Left cardiac atrium (tissue), 4 donors: Measurements from ENCODE around the gene PRDM12. TPM values are rescaled to one million over a fixed set of nuclear protein-coding genes. Genes with fewer than 3 reads are reported as not detected.

Experiments
- ATAC-seq, 2 donors: fragments of 200-7000 bp; cut with Tn5 transposase; one replicate each; pipeline ENCODE4 v1.9.1; 2020; ENCODE audit warnings: mild to moderate bottlenecking in 2 of 2, moderate library complexity in 2 of 2
- DNase-seq: peaks from one replicate; pipeline ENCODE4 v3.0.0-alpha.2; 2020
- intact Hi-C, 2 donors: fragments of 100-400 bp; cut with DNase I; formaldehyde crosslinking; loops; one replicate each; pipeline versions ENCODE4 v1.14.1 to v1.15.1; 2022 to 2023
- total RNA-seq, 2 donors: library from RNA; stranded (reverse); fragmentation: NEBNext Ultra II Directional; extraction: Animal tissue kit (Norgen Biotek cat#: 25700); gene quantifications; one replicate each; pipeline ENCODE4 v1.2.1, GENCODE V29; 2021
- donor health status: DM: no; HTN: yes; CAD: no.
- donor health status: DM: no; HTN: yes; CAD: no; lungs with severe emphysema.
- donor health status: DM: yes; HTN: yes; CAD: no.
- donor health status: Dilated cardiomyopathy.

The PRDM12 gene
- total RNA-seq, 2 donors from 2014 or later, result not detected

DNA sequence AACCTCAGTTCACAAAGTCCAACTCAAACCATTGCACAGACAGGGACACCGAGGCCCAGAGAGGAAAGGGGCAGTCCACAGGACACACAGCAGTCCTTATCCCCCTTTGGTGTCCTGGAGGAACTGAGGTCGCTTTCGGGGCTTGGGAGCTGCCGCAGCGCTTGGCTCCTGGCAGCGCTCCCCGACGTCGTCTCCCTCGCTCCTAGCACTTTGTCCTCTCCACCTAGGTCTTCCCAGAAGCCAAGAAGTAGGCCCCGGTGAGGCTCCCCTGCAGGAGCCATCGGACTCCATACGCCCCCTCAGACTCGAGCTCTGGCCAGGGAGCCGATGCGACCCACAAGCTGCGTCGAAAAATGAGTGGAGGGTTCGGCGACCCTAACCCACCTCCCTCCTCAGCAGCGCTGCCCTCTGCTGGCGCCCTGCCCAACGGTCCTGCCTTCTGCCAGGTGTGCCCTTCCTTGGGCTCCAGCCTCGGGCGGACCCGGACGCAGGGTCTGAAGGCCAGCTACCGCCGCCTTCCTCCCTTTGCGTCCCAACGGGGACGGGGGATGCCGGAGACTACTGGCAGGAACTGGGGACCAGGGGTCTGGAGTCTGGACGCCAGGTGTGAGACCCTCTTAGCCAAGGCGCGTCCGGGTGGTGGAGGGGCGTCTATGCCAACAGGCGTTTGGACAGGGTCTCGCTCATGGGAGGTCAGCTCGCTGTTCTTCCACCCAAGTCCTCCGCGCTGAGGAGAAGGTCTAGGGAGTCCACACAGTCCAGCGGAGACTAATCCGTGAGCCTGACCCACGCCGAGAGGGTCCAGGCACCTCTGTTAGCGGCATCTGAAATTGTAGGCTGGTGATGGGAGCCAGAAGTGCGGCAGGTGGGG is 2.1 kb upstream of the PRDM12 start:
- no peak for ATAC-seq
- no peak for DNase-seq
- intact Hi-C loops, result no loop called here

DNA sequence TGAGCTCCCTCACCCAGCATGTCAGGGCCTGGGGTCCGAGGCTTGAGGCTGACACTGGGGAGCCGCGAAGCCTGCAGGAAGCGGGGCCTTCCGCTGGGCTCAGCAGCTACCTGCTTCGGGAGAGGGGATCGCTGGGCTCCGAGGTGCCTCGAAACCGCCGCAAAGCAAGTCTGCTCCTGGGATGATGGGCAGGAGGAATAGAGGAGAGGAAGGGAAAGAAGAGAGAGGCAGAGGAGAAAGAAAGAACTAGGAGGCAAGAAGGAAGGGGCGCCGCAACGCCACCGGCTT is 1.5 kb upstream of the PRDM12 start:
- intact Hi-C loops, result no loop called here
- ATAC-seq (no peak), DNase-seq (no peak)

DNA sequence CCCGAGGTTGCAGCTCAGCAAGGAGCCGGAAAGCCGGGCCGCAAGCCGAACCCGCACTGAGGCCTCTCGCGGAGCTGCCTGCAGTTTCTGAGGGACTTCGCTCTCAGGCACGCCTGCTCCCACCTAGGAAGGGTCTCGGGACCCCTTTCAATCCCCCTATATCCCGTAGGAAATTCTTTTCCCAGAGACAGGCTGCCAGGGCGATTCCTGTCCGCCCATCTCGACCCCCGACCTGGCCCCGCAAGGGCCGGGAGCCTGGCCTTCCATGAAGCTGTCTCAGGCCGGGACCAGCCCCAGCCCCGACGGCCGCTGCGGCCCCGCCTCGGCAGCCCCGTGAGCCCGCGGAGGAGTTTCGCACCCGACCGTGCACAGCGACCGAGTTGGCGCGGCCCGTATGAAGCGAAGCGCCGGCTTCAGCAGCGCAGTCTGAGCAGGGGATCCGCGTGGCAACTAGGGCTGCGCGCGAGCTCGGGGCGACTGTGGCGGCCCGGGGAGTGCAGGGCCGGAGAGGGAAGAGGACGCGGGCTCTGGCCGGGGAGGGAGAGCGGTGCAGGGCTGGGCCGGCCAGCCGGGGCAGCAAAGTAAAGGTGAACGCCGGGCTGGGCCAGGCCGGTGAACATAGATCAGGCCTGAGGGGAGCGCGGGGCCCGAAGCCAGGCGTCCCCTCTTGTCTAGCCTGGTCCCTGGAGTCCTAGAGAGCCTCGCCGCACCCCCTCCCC is 977 bp upstream of the PRDM12 start:
- ATAC-seq, result peak in 1 of 2 donors; percentile 24
- intact Hi-C loops, result no loop called here
- no peak for DNase-seq

DNA sequence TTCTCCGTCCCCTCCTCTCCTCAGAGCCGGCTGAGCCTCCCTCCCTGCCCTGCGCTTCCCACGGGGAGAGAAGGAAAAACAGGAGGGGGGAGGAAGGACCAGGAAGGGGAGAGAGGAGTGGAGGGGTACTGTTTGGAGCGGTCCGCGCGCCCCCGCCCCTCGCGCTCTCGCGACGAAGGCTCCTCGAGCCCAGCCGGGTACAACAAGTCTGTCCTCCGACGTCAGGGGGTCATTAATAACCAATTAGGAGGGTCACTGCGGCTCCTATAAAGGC is 480 bp upstream of the PRDM12 start:
- no peak for DNase-seq
- no peak for ATAC-seq
- intact Hi-C loops, result no loop called here

DNA sequence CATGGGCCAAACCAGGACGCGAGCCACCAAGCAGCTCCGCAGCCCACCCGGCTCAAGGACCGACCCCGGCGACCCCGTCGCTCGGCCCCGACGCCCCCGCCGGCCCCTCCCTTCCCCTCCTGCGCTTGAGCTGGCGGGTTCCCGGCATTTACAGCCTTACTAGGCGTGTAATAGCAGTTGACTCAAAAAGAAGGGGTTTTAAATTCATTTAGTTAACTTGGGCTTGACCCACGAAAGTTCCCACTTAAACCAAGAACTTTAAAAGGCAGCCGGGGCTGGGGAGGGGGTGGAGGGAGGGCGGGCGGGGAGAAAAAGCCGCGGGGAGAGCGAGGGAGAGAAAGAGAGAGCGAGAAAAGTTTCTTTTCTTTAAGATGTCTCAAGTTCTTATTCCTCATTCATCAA is 636 bp downstream of the PRDM12 start:
- no peak for ATAC-seq
- intact Hi-C loops, result no loop called here
- DNase-seq, result no peak

DNA sequence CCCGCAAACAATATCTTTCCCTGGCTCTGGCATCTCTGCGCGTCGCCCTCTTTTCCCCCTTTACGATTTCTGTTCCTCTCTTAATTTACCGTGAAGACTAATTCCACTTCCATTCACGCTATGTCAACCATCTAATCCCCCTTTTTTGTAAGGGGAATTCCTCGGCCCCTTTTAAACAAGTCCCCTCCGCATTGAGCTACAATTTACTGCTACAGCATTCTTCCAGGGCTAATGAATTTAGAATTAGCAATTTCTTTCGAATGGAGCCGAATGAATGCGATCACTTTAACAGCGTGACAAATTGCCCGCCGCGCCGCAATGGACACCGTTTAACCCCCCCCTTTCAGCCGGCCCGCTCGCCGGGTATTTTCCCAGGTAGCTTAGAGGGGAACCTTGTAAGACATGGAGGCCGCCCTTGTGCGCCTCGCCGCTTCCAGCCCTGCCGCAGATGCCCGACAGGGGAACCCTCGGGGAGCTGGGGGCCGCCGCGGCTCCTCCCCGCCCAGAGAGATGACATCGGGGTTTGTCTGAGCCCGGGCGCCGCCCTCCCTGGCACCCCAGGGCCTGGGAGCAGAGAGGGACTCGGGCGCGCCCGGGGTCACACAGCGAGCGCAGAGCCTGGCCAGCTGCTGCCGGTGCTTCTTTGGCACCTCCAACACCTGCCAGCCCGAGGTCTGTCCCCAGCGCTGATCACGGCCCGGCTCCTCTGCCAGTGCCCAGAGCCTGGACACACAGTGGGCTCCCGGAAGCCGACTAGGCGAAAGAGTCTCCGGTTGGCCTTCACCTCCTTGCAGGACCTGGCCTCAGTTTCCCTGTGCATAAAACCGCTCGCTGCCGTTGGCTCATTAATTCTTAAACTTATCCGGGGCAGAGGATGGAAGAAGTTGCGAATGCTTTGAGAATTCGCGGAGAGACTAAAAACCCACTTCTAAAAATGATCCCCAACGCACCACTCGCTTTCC is 1.3 kb downstream of the PRDM12 start:
- intact Hi-C loops, result no loop called here
- no peak for DNase-seq
- no peak for ATAC-seq

DNA sequence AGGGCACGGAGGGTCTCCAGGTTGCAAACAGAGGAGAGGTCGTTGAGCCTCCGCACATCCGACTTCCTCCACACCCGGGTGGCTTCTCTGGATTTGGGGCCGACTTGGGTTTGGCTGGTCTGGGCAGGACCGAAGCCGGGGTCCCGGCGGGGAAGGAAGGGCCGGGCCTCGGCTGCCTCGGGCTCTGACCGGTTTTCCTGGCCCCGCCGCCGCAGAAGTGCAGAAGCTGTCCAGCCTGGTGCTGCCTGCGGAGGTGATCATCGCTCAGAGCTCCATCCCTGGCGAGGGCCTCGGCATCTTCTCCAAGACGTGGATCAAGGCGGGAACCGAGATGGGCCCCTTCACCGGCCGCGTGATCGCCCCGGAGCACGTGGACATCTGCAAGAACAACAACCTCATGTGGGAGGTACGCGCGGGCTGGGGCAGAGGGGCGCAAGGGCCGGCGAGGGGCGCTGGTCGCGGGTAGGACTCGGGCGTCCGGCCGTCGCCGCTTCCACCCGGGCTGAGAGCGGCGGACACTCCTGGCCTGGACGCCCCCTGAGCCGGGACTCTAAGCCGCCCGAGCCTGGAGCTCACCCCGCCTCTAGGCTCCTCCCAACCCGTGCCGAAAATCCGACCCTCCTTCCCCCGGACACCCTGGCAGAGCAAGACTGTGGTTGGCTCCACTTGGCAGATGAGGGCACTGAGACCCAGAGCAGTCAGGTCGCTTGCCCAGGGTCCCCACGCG is 2.2 kb downstream of the PRDM12 start:
- ATAC-seq (no peak), DNase-seq (no peak)
- intact Hi-C loops, result no loop called here

DNA sequence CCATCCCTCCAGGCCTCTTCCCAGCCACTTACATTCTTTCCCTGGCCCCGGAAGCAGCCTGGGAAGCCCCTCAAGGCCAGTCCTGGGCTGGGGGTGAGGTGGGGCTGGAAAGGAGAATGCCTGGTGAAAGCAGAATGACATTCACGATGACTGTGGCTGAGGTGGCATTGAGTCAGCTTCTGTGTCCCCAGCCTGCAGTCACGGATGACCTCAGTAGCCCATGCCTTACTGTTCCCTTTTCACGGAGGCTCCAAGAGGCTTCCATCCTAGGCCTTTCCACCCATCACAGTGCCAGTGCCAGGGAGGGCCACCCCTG is 2.7 kb downstream of the PRDM12 start:
- no peak for DNase-seq
- intact Hi-C loops, result no loop called here
- no peak for ATAC-seq

DNA sequence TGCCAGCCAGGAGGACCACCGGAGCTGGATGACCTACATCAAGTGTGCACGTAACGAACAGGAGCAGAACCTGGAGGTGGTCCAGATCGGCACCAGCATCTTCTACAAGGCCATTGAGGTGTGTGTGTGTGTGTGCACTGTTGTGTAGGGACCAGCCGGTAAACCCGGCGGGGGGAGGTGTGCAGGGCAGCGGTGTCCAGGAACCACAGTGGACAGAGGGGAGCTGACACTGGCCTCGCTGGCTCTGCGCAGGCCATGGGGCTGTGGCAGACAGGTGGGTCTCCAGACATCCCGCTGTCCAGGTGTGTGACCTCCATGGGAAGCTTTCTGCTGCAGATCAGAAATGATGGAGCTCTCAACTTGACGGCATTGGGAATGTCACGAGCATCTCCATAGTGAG is 3.8 kb downstream of the PRDM12 start:
- intact Hi-C loops, result no loop called here
- ATAC-seq (no peak), DNase-seq (no peak)

DNA sequence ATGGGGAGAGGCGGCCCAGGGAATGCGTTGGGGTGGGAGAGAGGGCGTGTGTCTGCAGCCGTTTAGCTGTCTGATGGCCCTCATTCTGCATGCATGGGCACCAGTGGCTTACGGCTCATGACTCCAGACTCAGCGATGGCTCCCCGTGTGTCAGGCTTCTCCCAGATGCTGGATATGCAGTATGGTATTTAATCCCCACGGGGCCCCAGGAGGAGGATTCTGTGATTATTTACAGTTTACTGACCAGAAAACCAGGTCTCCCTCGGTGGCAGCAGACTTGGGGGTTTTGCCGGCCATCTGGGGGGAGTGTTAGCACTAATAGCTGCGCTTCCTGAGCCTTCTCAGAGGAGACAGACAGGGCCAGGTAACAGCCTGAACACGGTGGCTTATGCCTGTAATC is 4.3 kb downstream of the PRDM12 start:
- intact Hi-C loops, result no loop called here
- DNase-seq, result no peak
- ATAC-seq, result no peak

DNA sequence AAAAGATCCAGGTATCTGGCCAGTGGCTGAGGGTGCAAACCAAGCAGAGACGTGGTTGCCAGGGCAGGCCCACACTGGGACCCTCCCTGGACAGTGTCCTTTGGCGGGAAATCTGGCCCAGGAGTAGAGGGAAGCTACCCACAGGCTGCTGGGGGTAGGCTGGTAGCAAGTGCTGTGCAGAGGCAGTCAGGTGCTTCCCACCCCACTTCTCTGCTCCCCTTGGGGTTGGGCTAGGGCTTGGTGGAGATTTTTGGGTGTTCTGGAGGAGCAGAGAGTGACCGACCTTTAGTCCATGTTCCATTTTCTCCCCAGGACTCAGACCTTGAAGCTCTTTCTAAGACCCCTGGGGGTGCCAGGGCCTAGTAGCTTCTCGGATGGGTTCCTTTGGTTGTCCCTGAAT is 5.6 kb downstream of the PRDM12 start:
- DNase-seq (no peak), ATAC-seq (no peak)
- intact Hi-C loops, result no loop called here

DNA sequence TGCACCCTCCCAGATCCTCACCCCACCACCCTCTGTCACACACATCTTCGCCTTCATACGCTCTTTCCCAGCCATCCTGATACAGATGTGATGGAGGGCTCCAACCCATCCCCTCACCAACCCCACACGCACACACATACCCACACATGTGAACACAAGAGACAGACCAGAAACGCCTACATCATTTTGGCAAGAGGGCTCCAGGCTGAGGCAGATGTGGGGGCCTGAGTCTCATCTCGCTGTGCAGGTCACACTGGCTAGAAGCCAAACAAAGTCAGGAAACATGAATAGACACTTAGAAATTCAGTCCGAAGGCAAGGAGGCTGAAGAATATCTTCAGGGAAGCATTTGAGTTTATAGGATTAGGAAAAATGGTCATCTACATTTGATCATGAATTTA is 6.2 kb downstream of the PRDM12 start:
- DNase-seq, result no peak
- no peak for ATAC-seq
- intact Hi-C loops, result no loop called here

DNA sequence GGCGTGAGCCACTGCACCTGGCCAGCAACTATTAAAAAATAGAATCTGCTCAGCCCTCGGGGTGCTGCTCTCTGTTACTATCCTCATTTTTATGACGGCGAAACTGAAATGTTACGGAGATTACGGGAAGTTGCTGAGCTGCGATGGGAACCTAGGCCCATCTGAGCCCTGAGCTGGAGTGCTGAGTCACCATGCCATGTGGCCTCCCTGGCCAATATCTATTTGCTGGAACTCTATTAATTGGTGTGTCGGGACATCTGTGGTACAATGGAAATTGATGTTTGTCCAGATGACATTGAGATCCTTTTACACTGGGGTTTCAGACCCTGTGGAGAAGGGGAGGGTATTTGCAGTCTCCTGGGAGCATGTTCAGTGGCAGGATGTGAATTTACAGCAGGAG is 8.1 kb downstream of the PRDM12 start:
- ATAC-seq, result no peak
- DNase-seq, result no peak
- intact Hi-C loops, result no loop called here

DNA sequence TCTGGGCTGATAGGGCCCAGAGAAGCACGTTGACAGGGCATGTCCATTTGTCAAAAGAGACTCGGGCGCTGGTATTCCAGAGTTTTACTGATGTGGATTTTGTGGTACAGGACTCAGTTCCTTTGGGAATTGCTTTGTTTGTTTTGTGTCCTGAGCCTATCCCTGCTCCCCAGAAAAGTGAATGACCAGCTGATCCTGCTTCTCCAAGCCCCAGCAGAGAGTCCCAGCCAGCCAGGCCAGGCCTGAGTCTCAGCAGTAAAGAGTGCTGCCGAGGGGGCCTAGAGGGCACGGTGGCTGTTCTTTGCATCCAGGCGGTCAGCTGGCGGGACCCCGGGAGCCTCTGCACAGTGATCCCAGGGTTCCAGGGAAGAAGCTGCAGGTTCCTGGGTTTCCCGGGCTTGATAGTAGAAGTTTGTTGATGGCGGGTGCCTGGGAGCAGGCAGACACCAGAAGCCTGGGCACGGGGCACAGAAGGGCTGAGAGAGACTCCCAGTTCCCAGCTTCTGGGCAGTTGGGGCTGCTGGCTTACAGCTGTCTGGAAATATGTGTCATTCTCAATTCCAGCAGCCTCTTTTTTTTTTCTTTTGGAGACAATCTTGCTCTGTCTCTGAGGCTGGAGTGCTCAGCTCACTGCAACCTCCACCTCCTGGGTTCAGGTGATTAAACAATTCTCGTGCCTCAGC is 8.7 kb downstream of the PRDM12 start:
- intact Hi-C loops, result no loop called here
- DNase-seq (no peak), ATAC-seq (no peak)

DNA sequence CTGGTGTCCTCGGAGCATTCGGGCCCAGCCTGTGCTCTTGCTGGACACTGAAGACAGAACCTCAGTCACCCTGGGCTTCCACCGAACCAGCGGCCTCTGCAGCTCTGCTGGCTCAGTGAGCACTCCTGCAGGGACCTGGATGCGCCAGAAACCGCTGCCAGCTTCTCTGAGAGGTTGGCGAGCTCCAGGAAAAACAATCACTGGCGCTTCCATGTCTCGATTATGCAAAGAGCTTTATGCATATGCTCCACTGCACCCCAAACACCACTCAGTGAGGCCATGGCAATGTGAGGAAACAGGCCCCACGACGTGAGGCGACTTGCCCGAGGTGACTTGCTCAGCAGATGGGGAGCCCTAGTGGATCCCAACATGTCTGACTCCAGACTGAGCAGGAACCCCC is 11.0 kb downstream of the PRDM12 start:
- intact Hi-C loops, result no loop called here
- DNase-seq (no peak), ATAC-seq (no peak)

DNA sequence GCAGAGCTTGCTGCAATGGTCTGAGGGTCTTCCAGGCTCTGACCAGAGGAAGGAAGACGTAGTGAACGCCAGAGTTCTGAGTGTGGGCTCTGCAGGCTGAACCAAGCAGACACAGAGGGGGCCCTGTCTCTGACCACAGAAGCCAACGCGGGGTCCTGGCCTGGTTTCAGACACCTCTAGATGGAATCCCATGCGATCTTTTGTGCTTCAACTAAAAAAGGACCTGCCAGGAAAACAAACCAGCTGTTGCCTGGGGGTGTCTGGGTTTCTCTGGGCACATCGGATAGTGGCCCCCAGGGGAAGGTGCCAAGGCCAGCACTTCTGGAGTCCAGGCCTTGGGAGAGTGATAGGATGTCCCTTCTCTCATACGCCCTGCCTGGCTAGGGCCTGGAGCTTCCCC is 12.9 kb downstream of the PRDM12 start:
- intact Hi-C loops, result no loop called here
- DNase-seq (no peak), ATAC-seq (no peak)

DNA sequence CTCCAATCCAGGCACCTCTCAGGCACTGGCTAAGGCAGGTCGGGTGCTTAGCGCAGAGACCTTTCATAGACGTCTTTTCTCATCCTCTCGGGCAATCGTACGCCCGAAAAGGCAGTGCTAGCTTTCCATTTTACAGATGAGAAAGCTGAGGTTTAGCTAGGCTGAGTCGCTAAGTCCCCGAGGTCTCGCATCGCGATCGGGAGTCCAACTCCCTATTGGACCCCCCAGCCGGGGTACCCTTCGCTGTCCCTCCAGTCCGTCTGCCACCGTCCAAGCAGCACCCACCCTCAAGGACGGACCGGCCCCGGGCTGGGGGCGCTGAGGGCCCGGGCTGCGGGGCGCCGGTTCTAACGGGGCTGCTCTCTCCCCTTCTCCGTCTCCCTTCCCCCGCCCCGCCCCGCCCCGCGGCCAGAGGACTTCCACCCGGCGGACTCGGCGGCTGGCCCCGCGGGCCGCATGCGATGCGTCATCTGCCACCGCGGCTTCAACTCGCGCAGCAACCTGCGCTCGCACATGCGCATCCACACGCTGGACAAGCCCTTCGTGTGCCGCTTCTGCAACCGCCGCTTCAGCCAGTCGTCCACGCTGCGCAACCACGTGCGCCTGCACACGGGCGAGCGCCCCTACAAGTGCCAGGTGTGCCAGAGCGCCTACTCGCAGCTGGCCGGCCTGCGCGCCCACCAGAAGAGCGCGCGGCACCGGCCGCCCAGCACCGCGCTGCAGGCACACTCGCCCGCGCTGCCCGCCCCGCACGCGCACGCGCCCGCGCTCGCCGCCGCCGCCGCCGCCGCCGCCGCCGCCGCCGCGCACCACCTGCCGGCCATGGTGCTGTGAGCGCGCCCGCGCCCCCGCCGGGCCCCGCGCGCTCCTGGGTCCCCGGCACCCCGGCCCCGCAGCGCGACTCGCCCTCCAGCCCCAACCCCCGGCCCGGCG is 16.7 kb downstream of the PRDM12 start:
- peak; percentile 88 for DNase-seq
- peak; percentile 76 to 86 for ATAC-seq
- intact Hi-C loops, result loop anchor here in 1 of 2 donors (5.0 kb wide), 2 partner anchors 54 to 104 kb away; partner anchors contain the start of gene FUBP3
